Measurements from ENCODE around the gene SLC39A11. TPM values are rescaled to one million over a fixed set of nuclear protein-coding genes. Genes with fewer than 3 reads are reported as not detected.

The SLC39A11 gene
- total RNA-seq, 2 experiments from 2014 or later: 9.7 to 12.2 TPM

- intact Hi-C loops (cut with DNase I, micrococcal nuclease): no loop called here
- Histone ChIP-seq H3K27ac (ENCODE audit: low read depth in 1 of 2, low read length in 2 of 2) (no peak overlapping the region), H3K4me1 (ENCODE audit: insufficient read depth, low read length) (no peaks in the 10 kb centered on the region), H3K27me3 (ENCODE audit: control insufficient read depth in 1 of 2, insufficient read depth in 2 of 2, low read length in 2 of 2) (no peaks in the 10 kb centered on the region), H3K36me3 (ENCODE audit: insufficient read depth, low read length) (no peaks in the 10 kb centered on the region), H3K4me3 (ENCODE audit: low read length) (no peak overlapping the region), H3K9me3 (ENCODE audit: control insufficient read depth in 1 of 2, insufficient read depth in 1 of 2, low read length in 2 of 2) (no peaks in the 10 kb centered on the region)
- ChIA-PET POLR2A (no interaction called here), CTCF (no interaction called here)
- ATAC-seq (ENCODE audit: poor library complexity) (no peak), DNase-seq (no peak)
- Mint-ChIP-seq H3K9me3 (no peaks in the 10 kb centered on the region), H3K27ac (no peak overlapping the region), H3K36me3 (ENCODE audit: low read depth) (peaks cover 17% of the 10 kb centered on the region), H3K4me1 (ENCODE audit: low read depth) (peaks cover 4% of the 10 kb centered on the region), H3K27me3 (no peaks in the 10 kb centered on the region), H3K4me3 (no peak overlapping the region)
- no peak for TF ChIP-seq CTCF (IDR thresholded peaks at IDR 0.05)
Observed at GRCh38 chr17:72921347-72922054, 171.0 kb downstream of the SLC39A11 start.

- ChIA-PET CTCF (no interaction called here), POLR2A (no interaction called here)
- Mint-ChIP-seq H3K27me3 (no peaks in the 10 kb centered on the region), H3K27ac (no peak overlapping the region), H3K36me3 (ENCODE audit: low read depth) (peaks cover 14% of the 10 kb centered on the region), H3K4me1 (ENCODE audit: low read depth) (peaks cover 1% of the 10 kb centered on the region), H3K4me3 (no peak overlapping the region), H3K9me3 (no peaks in the 10 kb centered on the region)
- no peak overlapping the region for H3K4me3 ChIP-seq (ENCODE audit: low read length)
- TF ChIP-seq CTCF (IDR thresholded peaks at IDR 0.05): no peak
- ATAC-seq (ENCODE audit: poor library complexity) (no peak), DNase-seq (no peak)
- no peaks in the 10 kb centered on the region for H3K27me3 ChIP-seq (ENCODE audit: control insufficient read depth in 1 of 2, insufficient read depth in 2 of 2, low read length in 2 of 2)
- H3K4me1 ChIP-seq (ENCODE audit: insufficient read depth, low read length): no peaks in the 10 kb centered on the region
- H3K9me3 ChIP-seq (ENCODE audit: control insufficient read depth in 1 of 2, insufficient read depth in 1 of 2, low read length in 2 of 2): no peaks in the 10 kb centered on the region
- H3K36me3 ChIP-seq (ENCODE audit: insufficient read depth, low read length): no peaks in the 10 kb centered on the region
- no peak overlapping the region for H3K27ac ChIP-seq (ENCODE audit: low read depth in 1 of 2, low read length in 2 of 2)
- intact Hi-C loops (cut with DNase I, micrococcal nuclease): no loop called here
Observed at GRCh38 chr17:72920513-72920912, 172.0 kb downstream of the SLC39A11 start.

GRCh38 chr17:72916991-72917390 lies 175.5 kb downstream of the SLC39A11 start:
- H3K27ac Mint-ChIP-seq: no peak overlapping the region
- H3K9me3 Mint-ChIP-seq: no peaks in the 10 kb centered on the region
- POLR2A ChIA-PET: no interaction called here

More at GRCh38 chr17:72916991-72917390, 175.5 kb downstream of the SLC39A11 start:
- Histone ChIP-seq H3K4me1 (ENCODE audit: insufficient read depth, low read length) (no peaks in the 10 kb centered on the region), H3K27ac (ENCODE audit: low read depth in 1 of 2, low read length in 2 of 2) (no peak overlapping the region), H3K4me3 (ENCODE audit: low read length) (no peak overlapping the region), H3K9me3 (ENCODE audit: control insufficient read depth in 1 of 2, insufficient read depth in 1 of 2, low read length in 2 of 2) (no peaks in the 10 kb centered on the region), H3K36me3 (ENCODE audit: insufficient read depth, low read length) (no peaks in the 10 kb centered on the region), H3K27me3 (ENCODE audit: control insufficient read depth in 1 of 2, insufficient read depth in 2 of 2, low read length in 2 of 2) (no peaks in the 10 kb centered on the region)
- intact Hi-C loops (cut with DNase I, micrococcal nuclease): no loop called here
- CTCF ChIA-PET: no interaction called here
- Mint-ChIP-seq H3K36me3 (ENCODE audit: low read depth) (no peaks in the 10 kb centered on the region), H3K4me1 (ENCODE audit: low read depth) (no peaks in the 10 kb centered on the region), H3K4me3 (no peak overlapping the region), H3K27me3 (no peaks in the 10 kb centered on the region)
- TF ChIP-seq CTCF (IDR thresholded peaks at IDR 0.05): no peak
- DNase-seq: no peak
- no peak for ATAC-seq (ENCODE audit: poor library complexity)
